ENCODE measurements around the gene SYTL5.

The SYTL5 gene

GRCh38 chrX:38028300-38028699 lies 21.9 kb downstream of the SYTL5 start:
- no peak for DNase-seq (ENCODE audit: low read depth)

GRCh38 chrX:38036466-38036865 lies 30.1 kb downstream of the SYTL5 start:
- no peak for DNase-seq (ENCODE audit: low read depth)

DNA sequence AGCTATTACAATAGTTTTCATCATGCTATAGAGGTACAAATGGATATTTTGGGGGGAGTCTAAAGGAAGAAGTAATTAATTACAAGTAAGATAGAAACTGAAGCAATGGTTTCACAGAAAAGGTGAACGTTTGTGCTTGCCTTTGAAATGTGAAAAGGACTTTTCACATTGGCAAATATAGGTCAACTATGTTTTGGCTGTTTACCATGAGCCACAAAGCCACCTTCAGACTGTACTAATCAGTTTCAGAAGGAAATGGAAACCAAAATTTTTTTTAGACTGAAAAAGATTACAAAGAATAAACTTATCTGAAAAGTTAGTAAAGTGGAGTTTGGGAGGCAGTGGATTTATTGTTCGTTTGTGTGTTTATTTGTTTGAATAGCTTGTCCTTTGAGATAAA lies 32.1 kb downstream of the SYTL5 start:
- no peak for DNase-seq (ENCODE audit: low read depth)

- no peak for DNase-seq (ENCODE audit: low read depth)
Measured at GRCh38 chrX:38041237-38041636, 34.9 kb downstream of the SYTL5 start.

- DNase-seq (ENCODE audit: low read depth): no peak
Measured at GRCh38 chrX:38044701-38045100, 38.3 kb downstream of the SYTL5 start.

- no peak for DNase-seq (ENCODE audit: low read depth)
Measured at GRCh38 chrX:38045538-38046096, 39.3 kb downstream of the SYTL5 start.

- no peak for DNase-seq (ENCODE audit: low read depth)
Measured at GRCh38 chrX:38048886-38049285, 42.5 kb downstream of the SYTL5 start.

DNA sequence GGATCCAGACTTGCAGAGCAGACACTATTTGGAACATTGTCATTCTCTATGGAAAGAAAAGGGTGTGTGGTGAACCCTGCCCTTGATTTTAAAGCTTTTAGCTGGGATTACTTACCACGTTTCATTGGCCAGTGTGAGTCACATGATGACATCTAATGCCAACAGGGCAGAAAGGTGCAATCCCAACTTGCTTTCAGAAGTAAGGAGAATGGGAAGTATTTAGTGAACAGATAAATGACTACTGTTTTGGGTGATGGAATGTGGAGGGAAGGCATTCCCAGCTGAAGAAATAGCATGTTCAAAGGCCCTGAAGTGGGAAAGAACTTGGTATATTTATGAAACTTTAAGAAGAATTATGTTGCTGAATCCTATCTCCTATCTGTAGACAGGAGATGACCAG lies 44.5 kb downstream of the SYTL5 start:
- DNase-seq (ENCODE audit: low read depth): no peak

DNA sequence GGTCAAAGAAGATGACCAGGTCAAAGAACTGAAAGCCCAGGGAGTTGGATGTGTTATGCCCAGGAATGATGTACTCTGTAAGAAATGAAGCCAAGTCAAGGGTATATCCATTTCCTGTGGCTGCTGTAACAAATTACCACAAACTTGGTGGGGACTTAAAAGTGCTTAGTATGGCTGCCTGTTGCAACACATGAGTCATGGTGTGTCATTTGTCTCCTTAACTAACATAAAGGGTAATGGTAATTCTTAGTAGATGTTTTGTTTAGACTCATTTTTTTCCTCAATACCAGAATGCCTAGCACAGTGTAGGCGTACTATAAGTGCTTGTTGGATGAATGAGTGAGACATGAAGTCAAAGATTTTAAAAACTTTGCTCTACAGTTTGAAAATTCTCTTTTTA lies 45.7 kb downstream of the SYTL5 start:
- peak; percentile 34 for DNase-seq (ENCODE audit: low read depth)

DNA sequence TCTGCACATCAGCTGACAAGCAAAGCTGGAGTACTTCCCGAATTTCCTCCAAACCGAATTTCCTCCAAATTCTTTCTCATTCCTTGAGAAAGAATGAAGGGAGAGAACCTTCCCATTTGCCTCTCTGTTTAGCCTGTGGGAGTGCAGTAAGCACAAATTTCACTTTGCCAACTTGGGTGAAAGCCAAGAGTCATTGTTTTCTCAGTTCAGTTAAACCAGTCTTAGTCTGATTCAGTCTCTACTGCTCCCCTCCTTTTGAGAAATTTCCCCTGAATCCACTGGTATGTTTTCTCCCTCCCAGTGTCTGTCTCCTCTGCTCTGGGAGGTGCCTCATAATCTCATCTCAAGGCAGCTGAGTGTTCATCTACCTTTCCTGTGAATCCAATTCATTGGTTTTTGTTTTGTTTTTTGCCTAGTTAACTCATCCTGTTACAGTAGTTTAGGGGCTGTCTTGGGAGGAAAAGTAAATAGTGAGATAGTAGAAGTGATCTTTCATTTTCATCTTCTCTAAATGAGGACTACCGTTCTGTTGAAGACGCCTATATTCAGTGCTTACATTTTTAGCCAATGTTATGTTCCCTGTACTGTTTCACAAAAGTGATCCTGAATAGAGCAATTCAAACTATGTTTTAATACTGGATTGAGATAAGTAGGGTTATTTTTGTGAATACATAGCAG lies 49.0 kb downstream of the SYTL5 start:
- DNase-seq (ENCODE audit: low read depth): peak; percentile 27

- no peak for DNase-seq (ENCODE audit: low read depth)
Measured at GRCh38 chrX:38060331-38060878, 54.1 kb downstream of the SYTL5 start.

DNA sequence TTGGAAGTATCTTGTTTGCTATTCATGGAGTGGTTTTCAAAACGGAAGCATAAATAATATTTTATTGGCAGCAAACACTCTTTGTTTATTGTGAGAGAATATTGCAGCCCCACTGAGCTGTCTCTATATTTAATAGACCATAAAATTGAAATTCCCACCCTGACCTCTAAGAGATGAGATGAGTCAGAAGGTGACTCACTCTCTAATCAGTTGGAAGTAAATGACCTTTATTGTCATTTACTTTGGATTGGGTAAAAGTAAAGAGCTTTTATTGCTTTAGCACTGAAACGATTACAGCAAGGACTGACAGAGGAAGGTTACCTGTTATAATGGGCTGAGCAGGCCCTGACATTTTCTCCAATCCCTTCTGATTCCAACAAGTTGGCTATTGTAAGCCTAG lies 55.0 kb downstream of the SYTL5 start:
- peak; percentile 6 for DNase-seq (ENCODE audit: low read depth)

- no peak for DNase-seq (ENCODE audit: low read depth)
Measured at GRCh38 chrX:38066934-38067333, 60.6 kb downstream of the SYTL5 start.

- no peak for DNase-seq (ENCODE audit: low read depth)
Measured at GRCh38 chrX:38069273-38069672, 62.9 kb downstream of the SYTL5 start.

- DNase-seq (ENCODE audit: low read depth): no peak
Measured at GRCh38 chrX:38069991-38070390, 63.6 kb downstream of the SYTL5 start.

GRCh38 chrX:38079463-38079862 lies 73.1 kb downstream of the SYTL5 start:
- DNase-seq (ENCODE audit: low read depth): no peak

- DNase-seq (ENCODE audit: low read depth): no peak
Measured at GRCh38 chrX:38080808-38081207, 74.5 kb downstream of the SYTL5 start.

GRCh38 chrX:38081909-38082308 lies 75.6 kb downstream of the SYTL5 start:
- no peak for DNase-seq (ENCODE audit: low read depth)

DNA sequence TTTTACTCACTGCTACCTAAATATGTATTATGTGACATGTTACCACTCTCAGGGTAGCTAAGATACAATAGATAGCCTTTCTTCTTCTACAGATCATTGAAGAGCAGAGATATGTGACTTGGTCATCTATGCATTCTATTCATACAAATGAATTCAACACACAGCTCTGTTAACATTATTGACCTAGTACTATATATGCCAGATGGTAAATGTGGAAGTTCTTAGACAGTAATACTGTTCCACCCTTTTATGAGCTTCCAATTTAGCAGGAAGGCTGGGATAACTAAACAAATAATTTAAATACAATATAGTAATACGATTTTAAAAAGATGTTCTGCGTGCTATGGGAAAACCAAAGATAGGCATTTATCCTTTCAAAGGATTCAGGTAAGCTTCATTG lies 76.0 kb downstream of the SYTL5 start:
- no peak for DNase-seq (ENCODE audit: low read depth)

DNA sequence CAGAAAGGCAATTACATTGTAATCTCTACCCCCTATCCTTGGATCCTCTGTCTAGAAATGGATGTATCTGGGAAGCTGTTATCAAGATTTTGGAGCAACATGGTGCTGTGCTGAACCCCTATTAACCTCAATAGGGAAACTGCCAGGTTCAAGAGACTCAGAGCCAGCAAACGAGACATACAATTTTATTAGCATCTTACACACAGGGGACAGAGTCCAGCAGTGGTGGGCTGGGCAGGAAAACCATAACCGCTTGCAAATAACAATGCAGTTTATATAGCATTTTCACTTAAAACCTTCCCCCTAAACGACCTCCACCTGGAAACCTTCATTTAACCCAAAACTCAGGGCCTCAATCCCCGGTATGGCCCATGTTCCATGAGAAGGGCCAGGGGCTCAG lies 79.5 kb downstream of the SYTL5 start:
- DNase-seq (ENCODE audit: low read depth): no peak

DNA sequence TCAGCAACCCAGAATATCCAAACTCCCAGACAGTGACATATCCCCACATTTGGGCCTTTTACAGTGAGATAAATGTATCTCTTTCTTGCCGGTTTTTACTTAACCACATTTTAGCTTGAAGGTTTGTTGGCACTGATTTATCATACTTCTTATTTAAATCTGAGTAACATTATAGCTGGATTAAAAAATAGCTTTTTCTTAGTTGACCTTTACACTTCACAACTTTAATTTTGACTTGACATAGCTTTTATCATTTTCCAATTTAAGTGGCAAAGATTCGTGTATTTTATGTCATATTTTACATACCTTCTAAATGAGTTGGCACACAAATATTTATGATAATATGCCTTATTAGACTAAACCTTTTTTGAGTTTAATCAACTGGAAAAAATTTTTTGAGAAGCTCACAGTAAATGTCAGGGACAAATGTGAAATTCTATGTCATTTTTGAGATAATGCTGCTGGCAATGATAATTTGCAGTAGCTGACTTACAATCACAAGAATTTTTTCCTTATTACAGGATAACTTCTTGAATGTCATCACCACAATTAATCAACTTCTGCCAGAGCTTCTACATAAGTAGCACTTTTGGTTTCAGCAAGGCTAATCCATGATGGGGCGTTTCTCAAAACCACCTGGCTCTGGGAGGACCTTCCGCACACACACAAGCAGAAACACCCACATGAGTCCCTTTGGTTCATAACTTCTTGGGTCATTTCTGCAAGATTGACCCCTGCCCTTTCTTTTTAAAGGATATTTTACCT lies 80.3 kb downstream of the SYTL5 start:
- no peak for DNase-seq (ENCODE audit: low read depth)

DNA sequence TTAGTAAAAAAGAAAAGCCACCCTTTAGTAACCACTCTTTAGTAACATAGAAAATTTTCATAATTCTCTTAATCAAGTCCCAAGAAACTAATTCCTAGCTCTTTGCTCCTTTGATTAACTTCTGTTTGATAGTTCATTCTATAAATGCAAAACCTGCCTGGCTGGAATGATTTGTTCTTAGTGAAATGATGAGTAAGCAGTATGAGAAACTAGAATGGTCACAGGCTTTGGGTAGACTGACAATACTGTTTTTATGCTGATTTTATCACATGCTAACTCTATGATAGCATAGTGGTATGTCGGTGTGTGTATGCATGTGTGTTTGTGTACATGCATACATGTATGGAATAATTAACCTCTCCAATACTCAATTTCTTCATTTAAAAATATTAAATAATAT lies 81.2 kb downstream of the SYTL5 start:
- no peak for DNase-seq (ENCODE audit: low read depth)
